ENCODE data around the gene MPST.

The MPST gene

GRCh38 chr22:37065180-37065579, 45.6 kb downstream of the MPST start:
- Histone ChIP-seq H3K36me3 (replicated peaks) (no peaks in the 10 kb centered on the region), H3K27ac (no peak overlapping the region), H3K27me3 (replicated peaks) (peaks cover 12% of the 10 kb centered on the region), H3K4me3 (ENCODE audit: low read depth, low read length) (no peak overlapping the region)
- TF ChIP-seq CTCF (IDR thresholded peaks at IDR 0.05; ENCODE audit: low read depth, low read length, missing control alignments): no peak
- DNase-seq: no peak
- in situ Hi-C loops (cut with HindIII; ENCODE audit: low pct_ligation_motif_present, low sequenced_read_pairs): no loop called here

DNA sequence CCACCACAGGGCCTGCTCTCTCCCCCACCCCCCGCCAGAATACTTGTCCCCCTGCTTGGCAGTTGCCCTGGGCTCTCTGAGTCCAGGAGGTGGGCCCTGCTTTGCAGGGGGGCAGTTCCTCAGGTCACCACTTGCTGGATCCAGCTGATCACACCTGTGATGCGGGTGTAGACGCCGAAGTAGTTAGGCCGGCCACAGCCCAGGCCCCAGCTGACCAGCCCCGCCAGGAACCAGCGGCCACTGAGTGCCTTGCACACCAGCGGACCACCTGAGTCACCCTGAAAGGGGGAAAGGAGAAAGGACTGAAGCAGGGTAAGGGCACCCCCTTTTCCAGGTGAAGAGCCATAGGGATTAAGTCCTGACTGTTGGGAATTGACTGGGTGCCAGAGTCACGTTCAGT, 46.4 kb downstream of the MPST start:
- Histone ChIP-seq H3K36me3 (replicated peaks) (no peaks in the 10 kb centered on the region), H3K27me3 (replicated peaks) (peaks cover 12% of the 10 kb centered on the region), H3K4me3 (ENCODE audit: low read depth, low read length) (no peak overlapping the region), H3K27ac (no peak overlapping the region)
- in situ Hi-C loops (cut with HindIII; ENCODE audit: low pct_ligation_motif_present, low sequenced_read_pairs): no loop called here
- no peak for TF ChIP-seq CTCF (IDR thresholded peaks at IDR 0.05; ENCODE audit: low read depth, low read length, missing control alignments)
- no peak for DNase-seq

- DNase-seq: no peak
- Histone ChIP-seq H3K36me3 (replicated peaks) (no peaks in the 10 kb centered on the region), H3K27me3 (replicated peaks) (peaks cover 12% of the 10 kb centered on the region), H3K4me3 (ENCODE audit: low read depth, low read length) (no peak overlapping the region), H3K27ac (no peak overlapping the region)
- in situ Hi-C loops (cut with HindIII; ENCODE audit: low pct_ligation_motif_present, low sequenced_read_pairs): no loop called here
- TF ChIP-seq CTCF (IDR thresholded peaks at IDR 0.05; ENCODE audit: low read depth, low read length, missing control alignments): no peak
Observed at GRCh38 chr22:37067428-37067827, 47.9 kb downstream of the MPST start.

- DNase-seq: no peak
- TF ChIP-seq CTCF (IDR thresholded peaks at IDR 0.05; ENCODE audit: low read depth, low read length, missing control alignments): no peak
- no peak overlapping the region for H3K27ac ChIP-seq
- H3K36me3 ChIP-seq (replicated peaks): no peaks in the 10 kb centered on the region
- in situ Hi-C loops (cut with HindIII; ENCODE audit: low pct_ligation_motif_present, low sequenced_read_pairs): no loop called here
- peaks cover 12% of the 10 kb centered on the region for H3K27me3 ChIP-seq (replicated peaks)
- H3K4me3 ChIP-seq (ENCODE audit: low read depth, low read length): no peak overlapping the region
Observed at GRCh38 chr22:37068859-37069258, 49.3 kb downstream of the MPST start.

GRCh38 chr22:37069319-37069718, 49.8 kb downstream of the MPST start:
- no peaks in the 10 kb centered on the region for H3K36me3 ChIP-seq (replicated peaks)
- DNase-seq: no peak
- no peak overlapping the region for H3K4me3 ChIP-seq (ENCODE audit: low read depth, low read length)
- no peak for TF ChIP-seq CTCF (IDR thresholded peaks at IDR 0.05; ENCODE audit: low read depth, low read length, missing control alignments)
- H3K27ac ChIP-seq: no peak overlapping the region
- H3K27me3 ChIP-seq (replicated peaks): peaks cover 12% of the 10 kb centered on the region
- in situ Hi-C loops (cut with HindIII; ENCODE audit: low pct_ligation_motif_present, low sequenced_read_pairs): no loop called here

GRCh38 chr22:37069719-37070118, 50.2 kb downstream of the MPST start:
- no peak for TF ChIP-seq CTCF (IDR thresholded peaks at IDR 0.05; ENCODE audit: low read depth, low read length, missing control alignments)

More at GRCh38 chr22:37069719-37070118, 50.2 kb downstream of the MPST start:
- Histone ChIP-seq H3K4me3 (ENCODE audit: low read depth, low read length) (no peak overlapping the region), H3K27me3 (replicated peaks) (peaks cover 14% of the 10 kb centered on the region), H3K36me3 (replicated peaks) (no peaks in the 10 kb centered on the region), H3K27ac (no peak overlapping the region)
- in situ Hi-C loops (cut with HindIII; ENCODE audit: low pct_ligation_motif_present, low sequenced_read_pairs): no loop called here
- DNase-seq: no peak
